Medulla oblongata (tissue), 1 donor: ENCODE data around the gene SLC41A2.
"Not testable (repeated sequence)": the region's sequence is repeated elsewhere in the genome, so short reads cannot be mapped to it uniquely, and the experiment has no call there.

ENCODE experiments used
- DNase-seq: peaks from one replicate; pipeline ENCODE4 v3.0.0-alpha.2; 2015; ENCODE audit errors: extremely low spot score

Gene SLC41A2, protein sequence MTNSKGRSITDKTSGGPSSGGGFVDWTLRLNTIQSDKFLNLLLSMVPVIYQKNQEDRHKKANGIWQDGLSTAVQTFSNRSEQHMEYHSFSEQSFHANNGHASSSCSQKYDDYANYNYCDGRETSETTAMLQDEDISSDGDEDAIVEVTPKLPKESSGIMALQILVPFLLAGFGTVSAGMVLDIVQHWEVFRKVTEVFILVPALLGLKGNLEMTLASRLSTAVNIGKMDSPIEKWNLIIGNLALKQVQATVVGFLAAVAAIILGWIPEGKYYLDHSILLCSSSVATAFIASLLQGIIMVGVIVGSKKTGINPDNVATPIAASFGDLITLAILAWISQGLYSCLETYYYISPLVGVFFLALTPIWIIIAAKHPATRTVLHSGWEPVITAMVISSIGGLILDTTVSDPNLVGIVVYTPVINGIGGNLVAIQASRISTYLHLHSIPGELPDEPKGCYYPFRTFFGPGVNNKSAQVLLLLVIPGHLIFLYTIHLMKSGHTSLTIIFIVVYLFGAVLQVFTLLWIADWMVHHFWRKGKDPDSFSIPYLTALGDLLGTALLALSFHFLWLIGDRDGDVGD

DNA sequence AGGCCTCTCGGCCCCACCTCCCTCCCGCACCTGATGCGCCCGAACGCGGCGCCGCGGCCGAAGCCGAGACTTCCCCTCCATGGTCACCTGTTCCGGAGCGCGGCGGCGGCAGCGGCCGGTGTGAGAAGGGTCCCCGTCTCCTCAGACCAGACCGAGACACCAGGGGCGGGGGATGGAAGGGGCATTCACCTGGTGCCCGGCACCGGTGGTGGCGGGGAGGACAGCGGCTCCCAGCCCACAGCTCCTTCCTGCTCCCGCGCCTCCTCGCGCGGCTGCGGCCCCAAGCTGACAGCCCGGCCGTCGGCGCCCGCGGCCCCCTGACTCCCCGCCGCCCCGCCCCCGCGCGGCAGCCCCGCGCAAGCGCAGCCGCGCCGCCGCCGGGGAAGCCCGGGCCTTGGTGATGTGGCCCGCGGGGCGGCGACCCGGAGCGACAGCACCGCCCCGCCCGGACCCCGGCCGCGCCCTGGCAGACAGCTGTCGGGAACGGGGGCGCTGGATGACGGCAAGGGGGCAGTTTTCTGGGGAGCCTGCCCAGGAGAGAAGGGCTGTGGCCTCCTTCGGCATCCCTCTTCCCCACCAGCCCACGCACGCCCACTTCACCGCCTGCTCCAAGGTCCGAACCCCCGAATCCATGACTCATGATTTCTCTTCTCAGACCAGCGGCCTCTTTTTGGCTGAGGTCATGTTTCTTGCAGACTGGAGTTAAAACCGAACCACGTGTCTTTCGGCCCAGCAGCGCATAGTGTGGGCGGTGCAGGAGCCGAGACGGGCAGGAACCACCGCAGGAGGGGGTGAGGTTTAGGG is at the start of gene SLC41A2:
Gene SLC41A2, minus strand, starts transcription at position 290 of the 804 bp plus-strand sequence. CDS start 29,763 bp downstream, outside the sequence.
- peak; percentile 74 for DNase-seq

DNA sequence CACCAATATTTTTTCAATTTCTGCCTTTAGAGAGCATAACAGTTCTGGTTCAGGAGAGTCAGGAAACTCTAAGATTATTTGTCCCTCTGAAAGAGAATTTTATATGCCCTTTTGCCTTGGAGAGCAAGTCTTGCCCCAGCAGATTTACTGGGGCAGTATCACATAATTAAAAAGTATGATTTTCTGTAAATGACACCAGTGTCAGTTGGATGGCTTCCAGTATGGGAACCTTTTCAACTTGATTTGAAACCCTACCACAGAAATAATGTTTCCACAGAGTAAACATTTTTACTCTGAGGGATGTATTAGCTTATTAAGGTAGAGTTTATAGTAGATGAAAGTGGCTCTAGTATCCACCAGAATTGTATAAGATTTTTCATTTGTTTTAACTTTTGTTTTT is 43.4 kb upstream of the SLC41A2 start:
- DNase-seq, result no peak

DNA sequence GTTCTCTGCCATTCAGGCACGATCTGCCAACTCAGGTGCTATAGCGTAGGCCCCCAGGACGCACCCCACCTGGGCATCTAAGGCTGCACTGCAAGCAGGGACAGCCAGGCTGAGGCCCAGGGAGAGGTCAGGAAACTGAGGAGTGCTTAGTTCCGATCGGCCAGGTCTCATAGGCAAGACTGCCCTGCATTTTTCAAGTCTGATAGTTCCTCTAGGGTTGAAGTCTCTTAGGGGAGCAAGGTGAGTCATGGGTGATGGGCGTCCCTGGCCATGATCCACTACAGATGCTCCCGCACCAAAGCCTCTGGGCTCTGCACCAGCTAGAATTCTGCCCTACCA is 41.2 kb upstream of the SLC41A2 start:
- no peak for DNase-seq

DNA sequence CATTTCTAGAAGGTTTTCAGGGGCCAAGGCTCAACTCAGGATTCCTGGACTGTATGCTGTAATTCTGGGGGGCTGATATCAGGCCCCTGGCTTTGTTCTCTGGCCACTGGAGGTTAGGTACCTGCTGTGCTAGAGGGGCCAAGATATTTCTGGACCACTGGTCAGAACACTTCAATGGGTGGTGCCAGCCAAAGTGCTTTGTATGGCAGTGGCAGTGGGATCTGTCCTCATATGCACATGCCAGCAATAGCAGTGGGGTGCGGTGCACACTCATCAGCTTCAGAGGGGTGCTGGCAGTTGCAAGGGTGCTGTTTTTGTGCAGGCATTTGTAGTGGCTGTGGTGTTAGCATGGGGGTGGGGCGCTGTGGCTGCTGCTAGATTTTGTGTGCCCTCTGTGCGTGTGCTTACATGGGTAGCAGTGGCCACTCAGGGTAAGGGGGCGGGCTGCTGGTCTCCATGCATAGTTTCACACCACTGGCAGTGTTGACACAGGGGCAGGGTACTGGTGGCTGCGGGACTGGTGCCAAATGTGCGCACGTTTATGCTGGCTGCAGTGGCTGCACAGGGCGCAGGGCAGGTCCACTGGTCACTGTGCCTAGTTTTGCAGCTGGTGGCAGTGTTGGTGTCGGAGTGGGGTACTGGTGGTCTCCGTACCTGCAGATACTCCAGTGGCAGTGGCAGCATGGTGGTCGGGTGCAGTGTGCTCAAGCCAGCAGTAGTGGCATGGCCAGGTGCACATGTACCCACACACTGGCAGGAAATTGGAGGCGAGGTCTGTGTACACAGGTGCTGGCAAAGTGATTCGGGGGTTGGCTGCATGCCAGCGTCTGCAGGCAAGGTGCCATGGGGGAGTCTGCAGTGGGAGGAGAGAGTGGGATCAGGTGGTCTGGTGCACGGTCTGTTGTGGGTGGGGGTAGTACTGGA is 40.6 kb upstream of the SLC41A2 start:
- no peak for DNase-seq

DNA sequence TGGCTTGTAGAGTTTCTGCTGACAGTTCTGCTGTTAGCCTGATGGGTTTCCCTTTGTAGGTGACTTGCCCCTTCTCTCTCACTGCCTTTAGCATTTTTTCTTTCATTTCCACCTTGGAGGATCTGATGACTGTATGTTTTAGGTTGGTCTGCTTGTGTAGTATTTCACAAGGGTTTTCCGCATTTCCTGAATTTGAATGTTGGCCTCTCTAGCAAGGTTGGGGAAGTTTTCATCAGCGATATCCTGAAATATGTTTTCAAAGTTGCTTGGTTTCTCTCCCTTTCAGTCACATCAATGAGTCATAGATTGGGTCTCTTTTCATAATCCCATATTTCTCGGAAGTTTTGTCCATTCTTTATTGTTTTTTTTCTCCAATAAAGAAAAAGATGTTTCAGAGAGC is 39.5 kb upstream of the SLC41A2 start:
- no peak for DNase-seq

DNA sequence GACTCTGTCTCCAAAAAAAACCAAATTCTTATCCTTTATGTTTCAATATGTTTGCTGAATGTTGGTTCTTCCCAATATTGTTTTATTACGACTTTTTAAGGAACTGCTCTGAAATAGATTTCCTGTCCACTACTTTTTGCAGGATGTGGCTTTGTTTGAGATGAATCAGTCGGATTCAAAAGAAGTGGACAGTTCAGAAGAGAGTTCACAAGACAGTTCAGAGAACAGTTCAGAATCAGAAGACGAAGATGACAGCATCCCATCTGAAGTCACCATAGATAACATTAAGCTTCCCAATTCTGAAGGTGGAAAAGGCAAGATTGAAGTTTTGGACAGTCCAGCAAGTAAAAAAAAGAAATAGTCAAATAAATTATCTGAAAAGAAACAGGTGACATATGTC is 36.2 kb upstream of the SLC41A2 start:
- no peak for DNase-seq

DNA sequence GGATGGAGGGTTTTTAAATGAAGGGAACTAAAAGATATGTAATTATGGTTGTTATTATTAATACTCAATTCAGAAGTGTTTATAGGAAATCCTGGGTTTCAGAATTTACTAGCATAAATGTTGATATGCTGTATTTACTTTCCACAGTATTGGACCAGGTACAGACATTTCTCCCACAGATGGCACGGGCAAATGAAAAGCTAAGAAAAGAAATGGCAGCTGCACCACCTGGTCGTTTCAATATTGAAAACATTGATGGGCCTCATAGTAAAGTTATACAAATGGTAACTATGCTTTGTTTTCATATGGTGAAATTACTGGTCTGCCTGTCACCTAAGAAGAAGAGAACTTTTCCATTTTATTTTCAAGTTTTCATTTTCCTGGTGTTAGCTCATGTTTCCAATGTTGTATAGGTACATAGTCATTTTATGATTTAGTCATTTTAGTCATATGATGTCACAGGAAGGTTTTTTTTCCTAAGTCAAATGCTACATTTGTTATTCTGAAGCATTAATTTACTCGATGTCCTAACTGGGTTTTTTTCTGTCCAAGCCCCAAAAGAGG is 33.6 kb upstream of the SLC41A2 start:
- DNase-seq, result no peak

DNA sequence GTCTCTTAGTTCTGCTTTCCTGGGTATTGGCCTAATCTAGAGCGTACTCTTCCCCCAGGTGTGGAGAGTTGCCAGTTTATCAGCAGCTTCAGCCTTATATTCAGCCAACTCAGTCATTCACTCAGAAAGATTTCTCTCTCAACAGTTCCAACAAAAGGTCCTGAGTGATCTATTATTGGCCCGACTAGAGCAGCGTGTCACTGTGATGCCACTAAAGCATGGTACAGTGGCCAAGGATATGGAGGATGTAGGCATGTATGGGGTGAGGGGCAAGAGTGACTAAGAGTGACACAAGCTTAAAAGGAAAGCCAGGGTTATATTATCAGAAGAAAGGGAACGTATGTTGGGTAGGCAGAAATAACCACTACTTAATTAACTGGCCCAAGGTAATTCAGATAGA is 32.9 kb upstream of the SLC41A2 start:
- no peak for DNase-seq

DNA sequence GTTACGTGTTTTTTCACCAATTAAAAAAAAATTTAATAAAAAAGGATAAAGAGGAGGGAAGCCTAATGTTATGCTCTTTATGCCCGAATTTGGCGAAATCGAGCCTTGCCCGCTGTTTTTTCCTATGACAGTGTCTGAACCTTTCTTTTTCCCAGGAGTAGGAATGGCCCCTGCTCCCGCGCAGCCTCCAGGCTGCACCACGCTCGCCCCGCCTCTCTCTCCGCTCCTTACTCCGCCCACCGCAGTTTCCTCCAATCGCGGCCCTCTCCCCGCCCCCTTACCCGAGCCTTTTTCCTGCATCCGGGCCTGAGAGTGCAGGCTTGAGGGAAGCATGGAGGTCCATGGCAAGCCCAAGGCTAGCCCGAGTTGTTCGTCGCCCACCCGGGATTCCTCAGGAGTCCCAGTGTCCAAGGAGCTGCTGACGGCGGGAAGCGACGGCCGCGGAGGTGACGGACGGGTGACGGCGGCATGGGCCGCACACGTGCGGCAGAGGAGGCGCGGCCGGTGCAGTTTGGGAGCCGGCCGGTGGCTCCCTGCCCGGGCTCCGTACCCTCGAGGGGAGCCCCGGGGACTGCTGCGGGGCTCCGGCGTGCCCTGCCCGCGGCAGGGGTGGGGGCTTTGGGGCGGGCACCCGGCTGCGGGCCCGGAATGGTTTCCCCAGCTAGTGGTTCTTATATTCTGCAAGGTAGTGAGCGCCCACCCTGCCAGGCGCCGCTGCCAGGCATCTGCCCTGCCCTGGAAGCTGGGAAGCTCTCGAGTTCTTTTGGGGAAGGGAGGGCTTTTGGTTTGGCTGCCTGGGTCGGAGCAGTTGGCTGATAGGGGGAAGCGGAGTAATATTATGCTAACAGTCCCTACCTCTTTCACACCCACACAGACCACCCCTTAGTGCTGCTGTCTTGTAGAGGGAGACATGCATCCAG is 28.2 kb upstream of the SLC41A2 start, which contains the start of gene NOPCHAP1:
Gene NOPCHAP1, plus strand, starts transcription at position 295 of the 920 bp plus-strand sequence. Its CDS starts 37 bp downstream, at position 332.
- DNase-seq, result peak; percentile 95

DNA sequence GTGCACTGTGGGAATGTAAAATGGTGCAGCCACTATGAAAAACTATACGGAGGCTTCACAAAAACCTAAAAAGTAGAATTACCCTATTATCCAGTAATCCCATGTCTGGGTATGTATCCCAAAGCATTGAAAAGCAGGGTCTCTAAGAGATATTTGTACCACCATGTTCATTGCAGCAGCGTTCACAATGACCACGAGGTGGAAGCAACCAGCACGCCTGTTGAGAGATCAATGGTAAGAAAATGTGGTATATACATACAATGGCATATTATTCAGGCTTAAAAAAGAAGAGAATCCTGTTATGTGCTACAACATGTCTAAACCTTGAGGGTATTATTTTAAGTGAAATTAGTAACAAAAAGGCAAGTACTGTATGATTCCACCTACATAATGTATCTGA is 27.1 kb upstream of the SLC41A2 start:
- no peak for DNase-seq

DNA sequence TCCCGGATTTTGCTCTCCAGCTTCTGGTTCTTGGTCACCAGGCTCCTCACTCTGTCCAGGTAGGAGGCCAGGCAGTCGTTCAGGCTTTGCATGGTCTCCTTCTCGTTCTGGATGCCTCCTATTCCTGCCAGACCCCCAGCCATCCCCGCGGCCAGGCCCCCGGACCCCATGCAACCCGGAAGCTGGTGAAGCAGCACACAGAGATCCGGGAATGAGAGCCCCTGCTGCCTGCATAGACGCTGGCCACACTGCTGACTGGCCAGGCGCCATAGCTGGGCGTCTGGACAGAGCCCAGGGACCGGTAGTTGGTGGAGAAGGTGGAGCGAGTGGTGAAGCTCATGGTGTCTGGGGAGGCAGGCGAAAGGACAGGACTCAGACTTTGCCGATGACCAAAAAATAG is 19.6 kb upstream of the SLC41A2 start:
- DNase-seq, result not testable (repeated sequence)

DNA sequence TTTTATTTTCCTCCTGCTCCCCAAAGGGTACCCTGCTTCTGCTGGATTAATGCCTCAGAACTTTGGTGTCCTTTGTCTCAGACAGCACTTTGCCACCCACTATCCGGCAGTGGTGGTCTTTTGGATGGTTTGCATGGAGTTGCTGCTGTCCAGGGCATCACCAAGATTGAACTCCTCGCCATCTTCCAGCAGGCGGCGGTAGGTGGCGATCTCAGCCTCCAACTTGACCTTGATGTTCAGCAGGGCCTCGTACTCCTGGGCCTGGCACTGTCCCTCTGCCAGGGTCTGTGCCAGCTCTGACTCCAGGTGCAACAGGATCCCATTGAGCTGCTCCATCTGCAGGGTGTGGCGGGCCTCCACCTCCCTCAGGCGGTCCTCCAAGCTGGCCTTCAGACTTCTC is 18.6 kb upstream of the SLC41A2 start:
- no peak for DNase-seq

DNA sequence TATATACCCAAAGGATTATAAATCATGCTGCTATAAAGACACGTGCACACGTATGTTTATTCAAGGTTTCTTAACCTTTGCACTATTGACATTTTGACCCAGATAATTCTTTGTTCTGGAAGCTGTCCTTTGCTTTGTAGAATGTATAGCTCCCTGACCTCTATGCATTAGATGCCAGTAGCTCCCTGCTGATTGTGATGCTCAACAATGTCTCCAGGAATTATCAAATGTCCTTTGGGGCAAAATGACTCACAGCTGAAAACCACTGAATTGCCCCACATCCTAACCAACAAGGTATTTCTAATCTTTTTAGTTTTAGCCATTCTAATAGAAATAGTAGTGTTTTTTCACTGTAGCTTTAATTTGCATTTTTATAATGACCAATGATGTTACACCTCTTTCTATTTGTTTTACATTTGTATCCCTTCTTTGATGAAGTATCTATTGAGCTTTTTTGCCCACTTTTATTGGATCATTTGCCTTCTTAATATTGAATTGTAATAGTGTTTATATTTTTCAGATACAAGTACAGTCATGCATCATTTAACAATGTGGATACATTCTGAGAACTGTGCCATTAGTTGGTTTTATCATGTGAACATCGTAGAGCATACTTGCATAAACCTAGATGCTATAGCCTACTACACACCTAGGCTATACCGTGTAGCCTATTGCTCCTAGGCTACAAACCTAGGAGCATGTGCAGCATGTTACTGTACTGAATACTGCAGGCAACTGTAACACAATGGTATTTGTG is 17.7 kb upstream of the SLC41A2 start:
- DNase-seq, result no peak

DNA sequence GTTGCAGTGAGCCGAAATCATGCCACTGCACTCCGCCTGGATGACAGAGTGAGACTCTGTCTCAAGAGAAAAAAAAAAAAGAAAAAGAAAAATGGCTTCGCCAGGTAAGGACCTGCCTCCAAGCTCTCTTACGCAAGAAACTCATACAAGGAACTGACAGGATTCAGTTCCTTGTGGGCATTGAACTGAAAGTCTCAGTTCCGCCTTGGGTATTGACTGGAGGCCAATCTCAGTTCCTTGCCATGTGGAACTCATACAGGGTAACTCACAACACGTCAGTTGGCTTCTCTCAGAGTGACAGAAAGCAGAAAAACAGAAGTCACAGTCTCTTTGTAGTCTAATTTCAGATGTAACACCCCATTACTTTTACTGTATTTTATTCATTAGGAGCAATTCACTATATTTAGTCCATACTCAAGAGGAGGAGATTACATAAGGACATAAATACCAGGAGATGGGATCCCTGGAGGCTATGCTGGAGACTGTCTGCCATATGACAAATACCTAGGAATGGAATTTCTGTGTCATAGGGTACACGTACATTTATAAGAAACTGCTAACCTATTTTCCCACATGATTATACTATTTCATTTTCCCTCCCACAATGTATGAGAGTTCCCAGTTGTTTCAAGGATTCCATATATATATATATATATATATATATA is 16.7 kb upstream of the SLC41A2 start:
- peak; percentile 81 for DNase-seq

DNA sequence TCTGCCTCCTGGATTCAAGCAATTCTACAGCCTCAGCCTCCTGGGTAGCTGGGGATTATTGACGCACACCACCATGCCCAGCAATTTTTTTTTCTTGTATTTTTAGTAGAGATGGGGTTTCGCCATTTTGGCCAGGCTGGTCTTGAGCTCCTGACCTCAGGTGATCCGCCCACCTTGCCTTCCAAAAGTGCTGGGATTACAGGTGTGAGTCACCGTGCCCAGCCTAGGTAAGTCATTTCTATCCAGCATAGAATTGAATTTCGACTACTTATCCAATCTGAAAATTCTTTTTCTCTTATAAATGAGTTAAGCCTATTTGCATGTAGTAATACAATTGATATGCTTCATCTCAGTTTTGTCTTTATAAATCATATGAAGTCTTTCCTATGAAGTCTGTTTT is 15.2 kb upstream of the SLC41A2 start:
- DNase-seq, result no peak

DNA sequence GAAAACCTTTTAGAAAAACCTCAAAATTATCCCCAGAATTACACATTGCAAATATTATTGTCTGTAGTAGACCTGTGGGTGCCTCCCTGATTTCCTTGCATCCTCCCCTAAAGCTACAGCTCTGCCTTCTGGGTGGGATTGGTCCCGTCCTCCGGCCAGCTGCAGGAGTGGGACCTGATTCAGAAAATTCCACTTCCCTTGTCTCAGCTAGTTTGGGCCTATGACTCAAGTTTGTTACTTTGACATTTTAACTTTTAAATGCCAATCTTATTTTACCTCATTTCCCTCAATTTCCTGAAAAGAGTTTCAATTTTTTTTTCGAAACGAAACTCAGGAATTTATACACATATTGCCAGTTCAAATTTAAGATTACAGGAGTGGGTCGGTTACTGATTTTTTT is 13.2 kb upstream of the SLC41A2 start:
- no peak for DNase-seq

DNA sequence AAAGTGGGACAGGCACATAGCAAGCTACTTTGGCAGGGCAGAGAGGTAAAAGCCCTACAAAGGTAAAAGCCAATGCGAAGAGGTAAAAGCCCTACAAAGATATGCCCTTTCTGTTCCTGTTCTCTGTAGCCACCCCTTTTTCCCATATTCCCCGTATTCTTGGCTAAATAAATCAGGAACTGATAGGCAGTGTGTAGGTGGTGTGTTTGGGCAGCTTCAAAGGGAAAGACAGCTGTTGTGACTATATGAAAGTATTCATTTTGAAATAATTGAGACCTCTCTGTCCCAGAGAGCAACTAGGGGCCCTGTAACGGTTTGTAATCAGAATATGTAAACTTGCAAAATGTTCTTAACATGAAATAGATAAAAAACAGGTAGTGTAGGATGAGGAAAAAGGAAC is 11.3 kb upstream of the SLC41A2 start:
- DNase-seq, result no peak

DNA sequence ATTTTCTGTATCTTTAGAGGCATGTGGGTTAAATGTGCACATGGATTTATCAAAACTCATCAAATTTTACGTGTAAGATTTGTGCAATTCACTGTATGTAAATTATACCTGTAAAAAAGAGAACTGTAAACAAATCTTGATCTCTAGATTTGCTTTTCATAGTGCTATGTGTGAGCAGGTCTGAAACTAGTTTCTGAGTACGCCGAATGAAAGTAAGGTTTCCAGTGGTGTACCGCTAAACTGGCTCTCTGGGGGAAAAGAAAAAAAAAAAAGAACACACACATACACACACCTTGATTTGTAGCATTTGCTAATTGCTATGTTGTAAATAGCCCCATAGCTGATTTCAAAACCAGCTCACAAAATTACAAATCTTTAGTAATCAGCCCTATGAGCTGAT is 8.6 kb upstream of the SLC41A2 start:
- no peak for DNase-seq

DNA sequence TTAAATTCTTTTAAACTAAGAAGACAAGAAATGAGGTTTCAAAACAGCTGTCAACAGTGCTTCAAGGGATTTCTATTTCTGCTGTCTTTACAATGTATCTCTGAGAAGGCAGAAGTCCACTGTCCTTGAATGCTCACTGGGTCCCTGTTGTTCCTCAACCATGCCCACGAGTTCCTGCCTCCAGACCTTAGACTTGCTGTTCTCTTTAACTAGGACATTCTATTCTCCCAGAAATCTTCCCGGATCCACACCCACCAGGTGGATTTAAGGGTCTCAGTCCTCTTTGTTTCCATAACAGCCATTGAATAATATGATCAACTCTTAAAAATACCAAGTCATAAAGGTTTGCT is 6.7 kb upstream of the SLC41A2 start:
- DNase-seq, result no peak
